B cell (primary cell): ENCODE measurements around the gene MR1. TPM values are rescaled to one million over a fixed set of nuclear protein-coding genes. Genes with fewer than 3 reads are reported as not detected.
A peak's percentile ranks its signal among the peaks of the same experiment; 100 is the strongest.

ENCODE experiments used
- ATAC-seq: fragments of 200-7000 bp; cut with Tn5 transposase; one replicate; pipeline ENCODE4 v1.10.0; 2021; ENCODE audit warnings: low read depth, mild to moderate bottlenecking, moderate number of reproducible peaks, moderate library complexity
- CTCF ChIA-PET: fragments of 350-600 bp; sonication (Branson Sonifier 250); formaldehyde crosslinking; loops from one replicate; lab custom pipeline; 2021; ENCODE audit warnings: antibody characterized with exemption, inconsistent platforms; lab: Charles Lee
- POLR2A ChIA-PET: fragments of 350-600 bp; sonication (Branson Sonifier 250); formaldehyde crosslinking; loops from one replicate; lab custom pipeline; 2021; ENCODE audit warnings: antibody characterized with exemption; lab: Charles Lee
- DNase-seq: peaks from one replicate; pipeline ENCODE4 v3.0.0; 2013
- H2AFZ ChIP-seq: 2 replicates; pipeline ENCODE4 v1.6.1; 2012; ENCODE audit warnings: mild to moderate bottlenecking, low read depth, low read length; ENCODE audit not compliant: insufficient read depth, poor library complexity, severe bottlenecking
- H3K27ac ChIP-seq, 2 donors: 1 replicate in 1 of 2; 2 replicates in 1 of 2; pipeline ENCODE4 v1.5.1; 2012 to 2013; ENCODE audit warnings: low read length in 2 of 2, mild to moderate bottlenecking in 2 of 2, moderate library complexity in 1 of 2
- H3K27me3 ChIP-seq, 4 experiments: fragments of 200-600 bp in 1 of 4; sonication (generic) in 1 of 4; replicated peaks in 1 of 4; 1 replicate in 2 of 4; 2 replicates in 2 of 4; pipeline versions ENCODE4 v1.6.1 to v1.7.0; 2013 to 2016; ENCODE audit warnings: low read length in 3 of 4, mild to moderate bottlenecking in 2 of 4, mixed read lengths in 1 of 4, moderate library complexity in 1 of 4; ENCODE audit not compliant: insufficient read depth in 4 of 4, control insufficient read depth in 3 of 4; ENCODE audit errors: control extremely low read depth in 1 of 4
- H3K36me3 ChIP-seq, 2 experiments: replicated peaks in 1 of 2; 1 replicate in 1 of 2; 2 replicates in 1 of 2; pipeline versions ENCODE4 v1.6.1 to v1.7.1; 2013; ENCODE audit warnings: low read length in 1 of 2; ENCODE audit not compliant: insufficient read depth in 2 of 2, control insufficient read depth in 1 of 2; ENCODE audit errors: control extremely low read depth in 1 of 2, extremely low read depth in 1 of 2
- H3K4me1 ChIP-seq, 2 donors: fragments of 200-600 bp in 1 of 2; sonication (generic) in 1 of 2; 1 replicate in 1 of 2; 2 replicates in 1 of 2; pipeline versions ENCODE4 v1.5.1 to v1.6.1; 2013 to 2017; ENCODE audit warnings: low read length in 2 of 2; ENCODE audit not compliant: control insufficient read depth in 2 of 2, insufficient read depth in 2 of 2
- H3K4me2 ChIP-seq: replicated peaks from 2 replicates; pipeline ENCODE3; 2012; ENCODE audit warnings: mild to moderate bottlenecking, low read depth, low read length; ENCODE audit not compliant: poor library complexity, severe bottlenecking
- H3K4me3 ChIP-seq, 5 experiments: fragments of 200-600 bp in 1 of 5; sonication (generic) in 1 of 5; 1 replicate in 3 of 5; 2 replicates in 2 of 5; pipeline versions ENCODE4 v1.5.1 to v1.7.0; 2011 to 2016; ENCODE audit warnings: low read length in 4 of 5, mild to moderate bottlenecking in 4 of 5, low read depth in 2 of 5, control low read depth in 1 of 5, moderate library complexity in 1 of 5; ENCODE audit not compliant: insufficient read depth in 1 of 5; ENCODE audit errors: control extremely low read depth in 1 of 5, extremely low read depth in 1 of 5
- H3K79me2 ChIP-seq: fragments of 200-600 bp; sonication (generic); one replicate; pipeline ENCODE4 v1.6.0; 2016; ENCODE audit warnings: low read length; ENCODE audit not compliant: control insufficient read depth, insufficient read depth
- H3K9ac ChIP-seq: fragments of 200-600 bp; sonication (generic); 2 replicates; pipeline ENCODE4 v1.6.1; 2017; ENCODE audit warnings: mild to moderate bottlenecking, low read length, moderate library complexity
- H3K9me3 ChIP-seq, 3 donors: one replicate each; pipeline versions ENCODE4 v1.6.1 to v1.7.1; 2013; ENCODE audit warnings: low read length in 2 of 3; ENCODE audit not compliant: control insufficient read depth in 2 of 3, insufficient read depth in 1 of 3; ENCODE audit errors: control extremely low read depth in 1 of 3
- H4K20me1 ChIP-seq: 2 replicates; pipeline ENCODE4 v1.6.0; 2012; ENCODE audit warnings: mild to moderate bottlenecking, low read length; ENCODE audit not compliant: insufficient read depth, control insufficient read depth, poor library complexity, severe bottlenecking
- H3K27ac Mint-ChIP-seq: one replicate; pipeline ENCODE4 v1.8.0; 2021; ENCODE audit warnings: mixed read lengths
- H3K27me3 Mint-ChIP-seq: one replicate; pipeline ENCODE4 v1.8.0; 2021; ENCODE audit warnings: mixed read lengths
- H3K4me1 Mint-ChIP-seq: one replicate; pipeline ENCODE4 v1.8.0; 2021; ENCODE audit warnings: mixed read lengths
- H3K4me3 Mint-ChIP-seq: one replicate; pipeline ENCODE4 v1.8.0; 2021; ENCODE audit warnings: mixed read lengths
- H3K9me3 Mint-ChIP-seq: one replicate; pipeline ENCODE4 v1.8.0; 2022; ENCODE audit warnings: mixed read lengths; ENCODE audit not compliant: insufficient read depth
- EZH2 ChIP-seq: IDR thresholded peaks from 2 replicates; pipeline ENCODE4 v1.6.1; 2012; ENCODE audit warnings: borderline replicate concordance, low read depth, mild to moderate bottlenecking, moderate library complexity, low read length; ENCODE audit not compliant: insufficient read depth, poor library complexity, severe bottlenecking
- WGBS: methylation state at CpG from one replicate; pipeline ENCODE4 v1.1.5; 2013; ENCODE audit warnings: missing lambda C conversion rate; ENCODE audit not compliant: insufficient coverage; 5-methylcytosine and 5-hydroxymethylcytosine counted together
- intact Hi-C: fragments of 100-400 bp; cut with micrococcal nuclease; formaldehyde crosslinking; loops from one replicate; pipeline ENCODE4 v1.10.0; 2022
- polyA plus RNA-seq: library from polyadenylated mRNA; depleted of rRNA; stranded (reverse); fragments of >200 nt; gene quantifications from 2 replicates; pipeline ENCODE4 v1.2.3, GENCODE V29; 2012
- total RNA-seq, 2 donors: library from RNA; stranded (reverse); fragments of 120-200 nt in 1 of 2; gene quantifications; 1 replicate in 1 of 2; 2 replicates in 1 of 2; pipeline versions ENCODE4 v1.2.3 to v1.2.4, GENCODE V29; 2013 to 2022
- TF ChIP-seq, protein P1 (sequence below): fragments of 200-600 bp; IDR thresholded peaks from one replicate; pipeline ENCODE4 v1.8.0; 2022; ENCODE audit warnings: antibody characterized with exemption, mild to moderate bottlenecking

Gene MR1
- total and polyA plus RNA-seq, 2 donors (not counting 1 experiment from before 2014, with no cell fraction given): 9.5 to 28.2 TPM

DNA sequence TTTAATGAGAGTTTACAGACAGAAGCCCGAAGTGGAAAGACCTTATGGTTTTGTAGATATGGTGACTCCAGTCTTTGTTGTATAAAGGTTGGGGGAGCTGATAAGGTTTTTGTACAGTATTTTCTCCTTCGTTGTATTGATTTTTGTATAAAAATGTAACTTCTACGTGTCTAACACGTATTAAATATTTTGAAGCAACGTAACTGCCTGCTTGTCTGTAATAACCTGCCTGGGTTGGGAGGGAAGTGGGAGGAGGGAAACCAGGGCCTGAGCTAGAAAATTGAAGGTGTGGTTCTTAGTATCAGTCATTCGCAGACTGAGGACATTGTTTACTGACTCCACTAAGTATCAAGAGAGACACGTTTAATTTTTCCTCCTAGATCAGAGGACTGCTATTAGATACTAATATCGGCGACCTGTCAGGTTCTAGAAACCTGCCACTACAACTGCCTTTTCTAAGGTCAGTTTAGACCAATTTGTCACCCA is 56.9 kb downstream of the MR1 start:
- POLR2A ChIA-PET: interaction anchor here (0.6 to 8.1 kb wide), 12 partner anchors 8 to 588 kb away, joined by 3 to 109 read pairs (median 10); partner anchors contain the start of genes ACBD6 and MR1
- Histone ChIP-seq H3K4me3 (peak overlapping the region; percentile 94 to 99 (median 95)), H3K9ac (peak overlapping the region; percentile 99), H3K9me3 (no peaks in the 10 kb centered on the region), H3K27me3 (no peaks in the 10 kb centered on the region), H2AFZ (no peak overlapping the region), H4K20me1 (peaks cover 52% of the 10 kb centered on the region), H3K79me2 (peaks cover 77% of the 10 kb centered on the region), H3K4me2 (peak overlapping the region; percentile 82), H3K36me3 (peaks cover 5 to 35% of the 10 kb centered on the region in 2 experiments), H3K27ac (peak overlapping the region; percentile 98 to 99), H3K4me1 (peaks cover 40 to 44% of the 10 kb centered on the region in 2 donors)
- H3K27me3 Mint-ChIP-seq: no peaks in the 10 kb centered on the region
- ATAC-seq (no peak), DNase-seq (peak; percentile 54)
- H3K9me3 Mint-ChIP-seq: no peaks in the 10 kb centered on the region
- intact Hi-C loops: loop anchor here (2.0 kb wide), 3 partner anchors 58 to 588 kb away; partner anchors contain the start of genes ACBD6, MR1 and STX6
- peak overlapping the region; percentile 100 for H3K4me3 Mint-ChIP-seq
- no peak for TF ChIP-seq EZH2
- TF ChIP-seq, protein P1, sequence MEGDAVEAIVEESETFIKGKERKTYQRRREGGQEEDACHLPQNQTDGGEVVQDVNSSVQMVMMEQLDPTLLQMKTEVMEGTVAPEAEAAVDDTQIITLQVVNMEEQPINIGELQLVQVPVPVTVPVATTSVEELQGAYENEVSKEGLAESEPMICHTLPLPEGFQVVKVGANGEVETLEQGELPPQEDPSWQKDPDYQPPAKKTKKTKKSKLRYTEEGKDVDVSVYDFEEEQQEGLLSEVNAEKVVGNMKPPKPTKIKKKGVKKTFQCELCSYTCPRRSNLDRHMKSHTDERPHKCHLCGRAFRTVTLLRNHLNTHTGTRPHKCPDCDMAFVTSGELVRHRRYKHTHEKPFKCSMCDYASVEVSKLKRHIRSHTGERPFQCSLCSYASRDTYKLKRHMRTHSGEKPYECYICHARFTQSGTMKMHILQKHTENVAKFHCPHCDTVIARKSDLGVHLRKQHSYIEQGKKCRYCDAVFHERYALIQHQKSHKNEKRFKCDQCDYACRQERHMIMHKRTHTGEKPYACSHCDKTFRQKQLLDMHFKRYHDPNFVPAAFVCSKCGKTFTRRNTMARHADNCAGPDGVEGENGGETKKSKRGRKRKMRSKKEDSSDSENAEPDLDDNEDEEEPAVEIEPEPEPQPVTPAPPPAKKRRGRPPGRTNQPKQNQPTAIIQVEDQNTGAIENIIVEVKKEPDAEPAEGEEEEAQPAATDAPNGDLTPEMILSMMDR: no peak
- H3K27ac Mint-ChIP-seq: peak overlapping the region; percentile 99
- CTCF ChIA-PET: interaction anchor here (0.9 to 11.8 kb wide), 11 partner anchors 9 to 602 kb away, joined by 3 to 672 read pairs (median 4); partner anchors contain the start of gene STX6
- WGBS: 0% methylated on average over 1 of the region's 9 CpGs
- H3K4me1 Mint-ChIP-seq: peaks cover 51% of the 10 kb centered on the region
